HG03558 (cell line): ENCODE results near the gene ABLIM2.
"Not testable (repeated sequence)": the region's sequence is repeated elsewhere in the genome, so short reads cannot be mapped to it uniquely, and the experiment has no call there.

Experiments
- ATAC-seq: cut with Tn5 transposase; IDR thresholded peaks from one replicate; pipeline ENCODE4 v1.9.1; 2021; ENCODE audit warnings: moderate number of reproducible peaks; ENCODE audit not compliant: unreplicated experiment; ENCODE audit errors: extremely low read depth

Gene ABLIM2

DNA sequence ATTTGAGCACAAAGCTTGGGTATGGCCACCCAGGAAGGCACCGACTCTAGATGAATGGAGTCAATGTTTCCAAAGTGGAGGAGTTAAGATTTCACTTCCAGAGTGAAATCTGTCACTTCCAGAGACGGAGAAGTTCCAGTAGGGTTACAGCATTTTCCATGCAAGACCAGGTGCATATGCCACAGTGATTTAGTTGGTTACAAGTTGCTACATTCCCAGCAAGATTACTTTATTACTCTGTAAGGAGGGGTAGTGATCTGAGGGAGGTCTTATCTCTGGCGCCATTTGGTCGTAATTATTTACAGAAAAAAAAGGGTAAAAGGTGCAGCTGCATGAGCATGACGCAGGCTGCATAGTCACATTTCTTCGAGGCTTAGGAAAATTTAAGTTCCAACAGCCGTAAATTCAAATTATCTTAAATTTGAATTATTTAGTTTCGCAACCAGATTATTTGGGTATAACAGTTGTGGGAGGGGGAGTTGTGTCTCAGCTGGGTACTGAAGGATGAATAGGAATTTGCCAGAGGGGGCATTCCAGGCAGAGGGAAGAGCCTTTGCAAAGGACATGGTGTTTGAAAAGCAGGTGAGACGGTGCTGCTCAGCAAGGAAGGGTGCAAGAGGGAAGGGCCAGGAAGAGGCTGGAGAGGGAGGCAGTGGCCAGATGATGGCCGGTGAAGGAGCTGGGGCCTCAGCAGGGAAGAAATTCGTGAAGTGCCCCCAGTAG lies 201.5 kb downstream of the ABLIM2 start:
- no peak for ATAC-seq

DNA sequence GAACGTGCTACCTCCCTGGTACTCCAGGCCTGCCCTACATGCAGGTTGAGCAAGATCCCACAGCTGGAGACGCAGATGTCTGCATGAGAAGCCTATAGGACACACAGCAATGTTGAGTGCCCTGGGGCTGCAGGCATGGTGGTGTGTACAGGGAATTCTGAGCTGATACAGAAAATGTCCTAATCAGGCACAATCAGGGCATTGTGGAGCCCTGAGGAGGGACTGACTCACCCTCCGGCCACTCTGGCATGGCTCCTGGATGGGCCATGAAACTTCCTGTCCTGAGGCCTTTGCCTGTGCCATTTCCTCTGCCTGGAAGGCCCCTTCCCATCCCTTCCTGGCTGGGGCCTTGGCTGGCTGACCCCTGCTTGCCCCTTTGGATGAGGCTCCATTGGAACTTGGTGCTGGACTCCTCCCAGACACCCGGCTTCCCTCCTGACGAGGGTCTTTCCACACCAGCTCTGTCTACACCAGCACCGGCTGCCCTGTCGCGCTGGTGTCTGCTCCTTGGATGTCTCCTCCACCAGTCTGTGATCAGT lies 202.3 kb downstream of the ABLIM2 start:
- ATAC-seq = no peak

DNA sequence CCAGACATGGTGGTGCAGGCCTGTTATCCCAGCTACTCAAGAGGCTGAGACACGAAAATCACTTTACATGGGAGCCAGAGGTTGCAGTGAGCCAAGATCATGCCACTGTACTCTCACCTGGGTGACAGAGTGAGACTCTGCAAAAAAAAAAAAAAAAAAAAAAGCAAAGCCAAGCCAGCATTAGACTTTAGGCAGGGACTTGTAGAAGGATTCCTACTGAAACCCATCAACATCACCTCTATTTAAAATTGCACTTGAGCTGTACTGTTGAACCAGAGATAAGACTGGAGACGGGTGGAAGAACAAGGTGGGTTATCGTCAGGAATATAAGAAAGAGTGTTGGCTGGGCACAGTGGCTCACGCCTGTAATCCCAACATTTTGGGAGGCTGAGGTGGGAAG lies 203.2 kb downstream of the ABLIM2 start:
- ATAC-seq = no peak

DNA sequence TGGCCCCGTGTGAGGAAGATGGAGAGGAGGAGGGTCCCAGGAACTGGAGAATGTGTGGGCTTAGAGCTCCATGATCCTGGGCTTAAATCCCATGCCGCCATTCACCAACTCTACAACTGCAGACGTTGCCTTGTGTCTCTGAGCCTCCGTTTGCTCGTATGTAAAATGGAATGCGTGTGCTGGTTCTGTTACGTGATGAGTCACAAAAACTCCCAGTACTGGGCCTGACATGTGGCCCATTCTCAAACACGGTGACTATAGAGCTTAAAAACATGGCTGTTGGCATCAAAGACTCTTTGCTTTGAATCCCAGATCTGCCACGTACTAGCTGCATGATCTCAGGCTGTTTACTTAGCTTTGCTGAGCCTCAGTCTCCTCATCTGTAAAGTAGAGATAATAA lies 206.0 kb downstream of the ABLIM2 start:
- ATAC-seq = no peak

DNA sequence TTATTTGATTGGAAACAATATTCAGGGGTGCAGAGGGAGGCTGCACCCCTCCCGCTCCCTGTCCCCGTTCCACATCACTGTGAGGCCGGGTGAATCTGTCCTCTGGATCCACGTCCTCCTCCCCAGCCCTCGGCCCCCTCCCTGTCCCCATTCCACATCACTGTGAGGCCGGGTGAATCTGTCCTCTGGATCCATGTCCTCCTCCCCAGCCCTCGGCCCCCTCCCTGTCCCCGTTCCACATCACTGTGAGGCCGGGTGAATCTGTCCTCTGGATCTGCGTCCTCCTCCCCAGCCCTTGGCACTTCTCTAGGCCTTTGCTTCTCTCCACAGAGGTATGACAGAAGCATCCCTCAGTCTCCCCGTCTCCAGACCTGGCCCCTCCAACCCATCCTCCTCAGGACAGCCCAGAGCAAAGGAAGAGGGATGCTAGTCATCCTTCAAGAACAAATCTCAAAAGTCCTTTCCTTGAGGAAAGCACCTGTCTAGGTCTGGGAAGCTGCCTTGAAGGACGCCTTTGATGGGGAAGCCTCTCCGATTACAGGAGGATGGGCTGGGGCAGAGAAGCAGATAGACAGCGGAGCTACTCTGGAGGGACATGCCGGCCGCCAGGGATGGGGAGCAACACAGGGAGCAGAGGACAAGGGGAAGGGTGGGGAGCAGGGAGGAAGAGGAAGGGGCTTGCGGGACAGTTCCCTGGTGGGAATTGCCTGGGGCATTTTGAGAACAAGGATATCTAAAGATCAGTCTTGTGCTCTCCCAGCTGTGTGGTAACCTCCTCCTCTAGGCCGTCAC lies 208.1 kb downstream of the ABLIM2 start:
- ATAC-seq = no peak

DNA sequence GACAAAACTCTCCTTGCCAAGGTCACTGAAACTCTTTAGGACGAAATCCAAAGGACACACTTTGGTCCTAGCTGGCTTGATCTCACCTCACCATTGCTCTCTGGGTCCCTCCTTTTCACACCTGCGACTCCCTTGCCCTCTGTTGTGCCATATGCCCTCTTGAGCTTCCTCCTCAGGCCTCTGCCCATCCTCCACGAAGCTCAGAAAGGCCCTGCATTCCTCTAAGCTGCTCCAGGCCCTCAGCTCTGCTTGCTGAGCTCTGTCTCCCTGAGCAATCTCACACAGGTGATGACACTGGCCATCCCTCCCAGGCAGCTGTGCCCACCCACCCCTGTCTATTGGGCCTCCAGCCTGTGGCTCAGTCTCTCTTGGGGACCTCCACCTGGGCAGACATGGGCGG lies 208.9 kb downstream of the ABLIM2 start:
- ATAC-seq = no peak

DNA sequence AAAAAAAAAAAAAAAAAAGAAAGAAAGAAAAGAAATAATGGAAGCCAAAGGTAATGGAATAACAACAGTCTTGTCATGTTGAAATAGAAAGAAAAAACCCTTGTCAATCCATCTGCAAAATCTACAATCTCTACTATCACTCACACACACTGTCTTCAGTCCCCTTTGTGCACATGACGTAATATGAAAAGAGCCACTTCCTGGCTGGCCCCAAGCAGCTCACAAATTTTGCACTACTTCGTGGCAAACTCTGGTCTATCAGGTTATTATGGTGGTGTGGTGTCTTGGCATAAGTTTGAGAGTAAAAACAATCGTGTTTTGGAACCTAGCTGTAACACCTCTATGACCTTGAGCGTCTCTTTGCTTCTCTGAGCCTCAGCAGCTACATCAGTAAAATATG lies 210.7 kb downstream of the ABLIM2 start:
- no peak for ATAC-seq

DNA sequence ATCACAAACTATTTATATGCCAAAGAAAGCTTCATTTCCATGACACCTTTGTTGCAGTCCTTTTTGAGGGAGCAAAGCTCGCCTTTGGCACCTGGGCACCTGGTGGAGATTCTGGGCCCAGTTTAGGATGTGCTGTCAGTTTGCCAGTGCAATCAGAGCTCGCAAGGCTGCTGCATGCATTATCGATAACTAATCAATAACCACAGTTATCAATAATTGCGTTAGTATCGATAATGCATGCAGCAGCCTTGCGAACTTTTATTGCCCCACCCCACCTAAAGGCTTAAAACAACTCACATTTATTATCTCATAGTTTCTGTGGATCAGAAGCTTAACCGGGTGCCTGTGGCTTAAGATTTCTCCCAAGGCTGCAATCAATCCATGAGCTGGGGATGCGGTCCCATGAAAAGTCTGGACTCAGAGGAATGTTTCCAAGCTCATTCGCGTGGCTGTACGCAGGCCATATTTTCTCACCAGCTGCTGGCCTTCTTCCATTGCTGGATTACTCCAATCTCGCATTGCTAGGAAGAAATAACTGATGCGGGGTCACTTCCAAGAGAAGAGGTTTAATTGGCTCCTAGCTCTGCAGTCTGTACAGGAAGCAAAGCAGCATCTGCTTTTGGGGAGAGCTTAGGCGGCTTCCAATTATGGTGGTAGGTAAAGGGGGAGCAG lies 212.8 kb downstream of the ABLIM2 start:
- no peak for ATAC-seq

DNA sequence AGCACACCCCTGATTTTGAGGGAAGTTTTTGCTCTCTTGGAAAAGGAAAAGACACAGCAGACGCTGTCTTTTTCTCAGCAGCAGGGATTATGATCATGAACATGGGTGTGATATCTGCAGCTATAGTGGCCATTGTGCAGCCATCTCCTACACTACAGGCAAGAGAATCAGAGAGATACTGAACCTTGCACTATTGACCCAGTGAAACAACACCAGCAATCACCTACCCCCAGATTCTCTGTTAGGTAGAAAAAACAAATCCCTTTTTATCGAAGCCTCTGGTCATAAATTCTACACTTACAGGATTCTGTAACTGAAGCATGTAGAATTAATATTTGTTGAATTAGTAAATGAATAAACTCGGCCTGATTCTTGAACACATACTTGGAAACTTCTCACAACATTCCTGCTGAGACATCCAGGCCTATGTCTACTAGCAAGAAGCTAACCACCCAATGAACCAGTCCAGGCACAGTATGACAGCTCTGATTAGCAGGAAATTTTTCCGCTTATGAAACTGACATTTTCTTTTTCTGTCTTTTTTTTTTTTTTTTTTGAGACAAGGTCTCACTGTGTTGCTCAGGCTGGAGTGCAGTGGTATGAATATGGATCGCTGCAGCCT lies 213.9 kb downstream of the ABLIM2 start:
- no peak for ATAC-seq

DNA sequence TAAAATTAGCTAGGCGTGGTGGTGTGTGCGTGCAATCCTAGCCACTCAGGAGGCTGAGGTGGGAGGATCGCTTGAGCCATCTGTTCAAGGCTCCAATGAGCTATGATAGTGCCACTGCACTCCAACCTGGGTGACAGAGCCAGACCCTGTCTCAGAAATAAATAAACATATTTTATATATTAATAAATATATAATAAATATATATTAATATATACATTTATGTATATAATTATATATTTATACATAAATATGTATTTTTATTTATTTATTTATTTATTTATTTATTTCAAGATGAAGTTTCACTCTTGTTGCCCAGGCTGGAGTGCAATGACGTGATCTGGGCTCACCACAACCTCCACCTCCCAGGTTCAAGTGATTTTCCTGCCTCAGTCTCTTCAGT lies 214.9 kb downstream of the ABLIM2 start:
- not testable (repeated sequence) for ATAC-seq

DNA sequence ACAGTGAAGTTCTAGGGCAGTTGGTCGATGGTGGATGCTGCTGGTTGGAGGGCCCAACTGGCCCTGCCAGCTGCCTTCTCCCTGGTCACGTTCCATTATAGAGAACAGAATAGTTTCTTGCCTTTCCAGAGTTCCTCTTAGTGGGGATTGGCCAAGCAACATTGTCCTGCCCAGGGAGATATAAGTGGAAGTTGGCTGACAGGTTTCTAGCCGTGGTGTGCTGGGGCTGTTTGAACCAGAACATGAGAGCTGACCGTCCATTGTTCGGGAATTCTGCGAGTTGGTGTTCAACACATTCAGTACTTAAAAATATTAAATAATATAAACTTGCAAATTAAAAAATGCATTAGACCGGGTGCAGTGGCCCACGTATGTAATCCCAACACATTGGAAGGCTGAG lies 215.4 kb downstream of the ABLIM2 start:
- ATAC-seq = no peak

DNA sequence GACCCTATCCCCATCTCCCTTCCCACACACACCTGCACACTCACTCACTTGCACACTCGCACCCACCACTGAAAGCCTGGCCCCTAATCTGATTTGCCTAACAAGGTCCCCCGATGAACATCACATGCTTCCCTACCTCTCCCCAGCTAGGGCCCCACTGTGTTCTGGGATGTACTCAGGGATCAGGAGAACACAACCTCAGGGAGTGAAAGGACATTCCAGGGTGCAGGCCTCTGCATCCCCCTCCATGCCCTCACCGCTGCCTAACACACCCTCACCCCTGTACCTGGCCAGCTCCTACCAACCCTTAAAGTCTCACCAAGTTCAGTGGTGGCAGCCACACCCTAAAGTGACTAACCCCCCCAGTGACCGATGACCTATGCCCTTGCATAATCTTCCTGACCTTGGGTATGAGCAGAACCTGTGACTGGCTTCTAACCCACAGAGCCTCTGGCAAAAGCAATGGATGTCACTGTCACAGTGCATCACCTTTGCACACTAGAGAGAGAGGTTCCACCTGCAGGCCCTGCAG lies 216.6 kb downstream of the ABLIM2 start:
- no peak for ATAC-seq

DNA sequence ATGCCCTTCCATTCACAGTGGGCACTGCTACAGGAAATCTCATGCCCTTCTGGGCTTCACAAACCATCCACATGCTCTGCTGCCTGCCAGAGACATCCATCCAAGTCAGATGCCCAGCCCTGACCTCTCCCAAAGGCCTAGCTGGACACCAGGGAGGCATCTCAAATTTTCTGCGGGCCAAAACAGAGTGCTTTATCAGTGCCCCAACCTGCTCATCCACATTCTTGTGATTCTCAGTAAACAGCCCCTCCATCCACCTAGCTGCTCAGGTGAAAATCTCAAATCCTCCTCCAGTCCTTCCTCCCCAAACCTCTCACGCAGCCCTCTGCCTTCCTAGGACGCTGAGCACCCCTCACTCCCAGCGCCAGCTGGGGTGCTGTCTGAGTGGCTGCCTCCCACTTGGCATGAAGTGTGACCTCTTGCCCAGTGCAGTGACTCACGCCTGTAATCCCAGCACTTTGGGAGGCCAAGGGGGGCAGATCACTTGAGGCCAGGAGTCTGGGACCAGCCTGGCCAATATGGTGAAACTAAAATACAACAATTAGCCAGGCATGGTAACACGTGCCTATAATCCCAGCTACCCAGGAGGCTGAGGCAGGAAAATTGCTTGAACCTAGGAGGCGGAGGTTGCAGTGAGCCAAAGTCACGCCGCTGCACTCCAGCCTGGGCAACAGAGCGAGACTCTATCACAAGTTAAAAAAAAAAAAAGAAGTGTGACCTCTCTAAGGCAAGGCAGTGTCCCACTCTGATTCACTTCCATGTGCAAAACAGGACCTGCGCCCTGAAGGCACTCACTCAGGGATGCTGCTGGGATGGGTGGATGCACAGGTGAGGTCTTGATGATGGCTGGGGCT lies 217.3 kb downstream of the ABLIM2 start:
- ATAC-seq = no peak

DNA sequence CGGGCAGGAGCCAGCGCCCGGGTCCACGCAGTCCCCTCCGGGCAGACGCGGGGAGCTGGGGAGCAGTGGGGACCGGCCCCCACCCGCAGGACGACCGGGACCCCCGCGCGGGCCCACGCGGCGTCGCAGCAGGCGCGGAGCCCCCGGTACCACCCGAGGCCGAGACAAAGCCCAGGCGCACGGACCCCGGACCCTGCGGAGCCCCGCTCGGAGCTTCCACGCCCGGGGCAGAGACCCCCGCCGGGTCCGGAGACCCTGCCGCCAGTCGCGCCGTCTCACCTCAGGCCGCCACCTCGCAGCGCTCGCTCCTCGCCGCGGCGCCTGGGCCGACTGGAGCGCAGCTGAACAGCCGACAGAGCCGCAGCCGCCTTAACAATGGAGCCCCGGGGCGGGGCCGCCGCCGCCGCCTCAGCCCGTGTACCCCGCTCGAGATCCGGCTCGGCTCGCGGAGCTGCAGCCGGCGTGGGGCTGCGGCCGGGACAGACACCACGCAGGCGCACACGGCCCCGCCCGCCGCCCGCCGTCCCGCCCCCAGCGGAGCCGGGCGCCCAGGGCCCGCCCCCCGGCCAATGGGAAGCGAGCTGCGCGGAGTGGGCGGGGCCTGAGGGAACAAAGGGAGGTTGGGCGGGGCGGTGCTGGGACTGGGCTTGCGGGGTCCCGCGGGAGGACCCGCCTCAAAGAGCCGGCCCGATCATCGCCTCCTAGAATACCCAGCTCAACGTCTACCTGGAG lies 219.1 kb downstream of the ABLIM2 start, which contains the start of gene AFAP1:
TSS of gene AFAP1 (minus strand) at position 485 of the 732 bp plus-strand sequence. CDS start 67,783 bp downstream, outside the sequence.
- no peak for ATAC-seq

DNA sequence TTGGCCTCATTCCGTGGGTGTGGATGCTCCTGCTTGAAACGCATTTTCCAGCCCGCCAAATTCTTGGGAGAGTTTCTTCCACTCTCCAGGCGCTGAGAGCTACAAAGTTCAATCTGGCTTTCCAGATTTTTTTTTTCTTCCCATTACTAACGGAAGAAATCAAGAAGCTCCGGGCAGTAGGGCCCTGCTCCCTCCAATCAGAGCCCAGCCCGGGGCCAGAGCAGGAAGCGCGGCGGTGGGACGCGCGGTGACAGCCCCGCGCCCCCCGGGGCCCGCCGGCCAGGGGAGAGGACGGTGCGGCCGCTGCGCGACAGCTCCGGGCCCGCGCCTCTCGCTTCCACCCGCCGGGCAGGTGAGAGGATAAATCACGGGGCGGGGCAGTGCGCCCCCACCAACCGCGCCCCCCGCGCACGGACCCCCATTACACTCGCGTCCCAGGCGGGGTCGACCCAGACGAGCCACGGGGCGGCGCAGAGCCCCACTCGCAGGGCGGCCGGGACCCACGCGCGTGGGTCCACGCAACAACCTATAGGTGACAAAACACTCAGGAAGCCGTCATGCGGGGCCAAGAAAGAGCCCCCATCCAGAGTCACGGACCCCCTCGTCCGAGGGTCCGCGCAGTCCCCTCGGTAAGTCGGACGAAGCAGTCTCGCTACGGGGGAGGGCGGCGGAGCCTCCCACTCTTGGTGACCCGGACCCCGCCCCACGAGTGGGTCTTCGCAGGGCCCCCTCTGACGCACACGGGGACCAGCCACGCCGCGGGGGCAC lies 219.8 kb downstream of the ABLIM2 start:
- no peak for ATAC-seq

DNA sequence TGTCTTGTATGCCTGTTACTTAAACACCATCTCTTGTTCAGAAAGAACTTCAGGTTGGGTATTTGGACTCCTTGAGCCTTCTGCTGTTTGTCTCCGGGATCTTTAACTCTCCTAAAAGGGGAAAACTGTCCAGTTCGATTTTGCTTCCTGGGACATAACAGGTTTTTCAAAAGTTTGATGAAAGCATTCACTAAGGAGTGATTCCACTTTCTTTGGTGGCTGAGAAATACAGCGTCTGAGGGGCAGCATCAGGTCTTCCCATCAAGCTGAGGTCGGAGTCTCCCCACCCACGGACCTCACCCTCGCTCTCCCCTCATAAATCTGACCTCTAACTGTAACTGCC lies 220.4 kb downstream of the ABLIM2 start:
- no peak for ATAC-seq

DNA sequence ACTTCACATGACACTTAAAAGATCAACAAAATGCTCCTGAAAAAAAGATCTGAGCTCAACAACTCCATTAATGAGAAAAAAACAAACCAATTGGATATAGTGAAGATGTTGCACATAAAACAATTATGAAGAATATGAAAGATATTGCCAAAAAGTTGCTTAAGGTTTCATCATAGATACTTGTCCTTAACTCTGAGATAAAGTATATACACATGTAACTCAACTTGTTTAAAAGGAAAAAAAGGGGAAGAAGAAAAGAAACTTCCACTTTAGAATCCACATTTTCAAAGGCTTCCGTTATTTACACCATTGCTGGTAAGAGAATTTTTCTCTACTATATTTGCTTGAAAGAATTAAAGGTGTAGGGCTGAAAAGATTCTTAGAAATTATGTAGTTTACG lies 221.6 kb downstream of the ABLIM2 start:
- no peak for ATAC-seq
